NCI-H2171 (cell line): ENCODE data around the gene STK39.

Source experiments
- DNase-seq: peaks from one replicate; lab custom pipeline; 2025; lab: John Stamatoyannopoulos, UW

The STK39 gene

GRCh38 chr2:167953776-167954175 lies 293.6 kb downstream of the STK39 start:
- DNase-seq: no peak

DNA sequence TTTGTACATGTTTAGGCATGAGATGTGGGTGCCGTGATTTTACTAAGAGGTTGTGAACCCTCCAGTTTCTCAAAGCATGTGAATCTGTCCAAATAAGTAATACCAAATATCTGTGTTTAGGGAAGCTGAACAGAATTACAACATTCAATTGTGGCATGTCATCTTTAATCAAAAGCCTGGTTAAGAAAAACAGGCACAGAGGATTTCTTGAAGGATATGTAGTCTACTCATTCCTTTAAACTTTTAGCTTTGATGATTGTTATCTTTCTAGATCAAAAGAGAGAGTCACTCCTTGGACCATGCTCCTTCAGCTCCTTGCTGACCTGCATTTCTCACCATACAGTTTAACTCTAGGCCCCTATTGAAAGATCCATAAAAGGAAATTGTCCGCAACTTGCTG lies 296.8 kb downstream of the STK39 start:
- DNase-seq: no peak

DNA sequence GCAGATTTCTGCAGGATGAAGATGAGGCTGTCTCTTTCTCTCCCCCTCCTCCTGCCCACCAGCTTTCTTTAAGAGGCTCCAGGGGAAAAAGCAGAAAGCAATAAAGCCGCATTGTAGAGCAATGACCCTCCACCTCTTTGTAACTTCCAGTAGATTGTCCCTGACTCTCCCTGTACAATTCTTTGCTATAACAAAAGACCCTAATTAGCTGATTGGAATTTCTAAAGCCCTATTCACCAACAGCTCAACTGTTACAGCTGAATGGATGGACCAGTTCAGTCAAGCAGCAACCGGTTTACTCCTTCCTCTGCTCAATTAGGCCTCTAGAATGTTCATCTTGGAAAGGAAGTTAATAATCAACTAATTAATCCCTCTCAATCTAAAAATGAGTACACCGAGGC lies 301.0 kb downstream of the STK39 start:
- DNase-seq: no peak

DNA sequence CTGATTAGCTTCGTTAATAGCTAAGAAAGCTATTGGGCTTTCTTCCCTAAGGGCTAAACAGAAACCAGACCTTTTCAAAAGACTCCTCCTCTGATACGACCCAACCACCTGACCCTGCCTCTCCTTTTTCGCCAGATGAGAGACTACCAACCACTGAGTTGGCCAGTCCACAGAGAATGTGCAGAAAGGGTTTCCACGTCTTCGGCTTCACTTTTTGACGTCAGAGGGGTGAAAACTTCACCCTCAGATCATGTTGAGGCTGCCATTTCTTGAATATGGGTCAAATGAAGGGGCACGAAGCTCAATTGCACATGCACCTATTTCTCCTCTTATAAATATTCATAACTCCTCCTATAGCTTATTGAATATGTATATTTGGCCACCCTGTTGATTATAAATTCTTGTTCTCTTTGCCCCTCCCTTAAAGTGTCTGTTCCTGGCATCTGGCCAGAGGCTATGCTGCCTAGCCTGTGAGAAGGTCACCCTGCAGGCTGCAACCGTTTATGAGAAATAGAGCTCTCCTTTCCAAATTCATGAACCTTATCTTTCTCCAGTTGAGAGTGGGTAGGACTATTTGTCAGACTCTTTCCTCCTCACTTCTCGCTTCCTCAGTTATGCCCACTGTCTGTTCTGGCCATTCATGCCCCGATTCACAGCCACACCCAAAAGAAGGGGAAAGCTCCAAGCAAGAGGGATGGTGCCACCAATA lies 301.6 kb downstream of the STK39 start:
- no peak for DNase-seq

DNA sequence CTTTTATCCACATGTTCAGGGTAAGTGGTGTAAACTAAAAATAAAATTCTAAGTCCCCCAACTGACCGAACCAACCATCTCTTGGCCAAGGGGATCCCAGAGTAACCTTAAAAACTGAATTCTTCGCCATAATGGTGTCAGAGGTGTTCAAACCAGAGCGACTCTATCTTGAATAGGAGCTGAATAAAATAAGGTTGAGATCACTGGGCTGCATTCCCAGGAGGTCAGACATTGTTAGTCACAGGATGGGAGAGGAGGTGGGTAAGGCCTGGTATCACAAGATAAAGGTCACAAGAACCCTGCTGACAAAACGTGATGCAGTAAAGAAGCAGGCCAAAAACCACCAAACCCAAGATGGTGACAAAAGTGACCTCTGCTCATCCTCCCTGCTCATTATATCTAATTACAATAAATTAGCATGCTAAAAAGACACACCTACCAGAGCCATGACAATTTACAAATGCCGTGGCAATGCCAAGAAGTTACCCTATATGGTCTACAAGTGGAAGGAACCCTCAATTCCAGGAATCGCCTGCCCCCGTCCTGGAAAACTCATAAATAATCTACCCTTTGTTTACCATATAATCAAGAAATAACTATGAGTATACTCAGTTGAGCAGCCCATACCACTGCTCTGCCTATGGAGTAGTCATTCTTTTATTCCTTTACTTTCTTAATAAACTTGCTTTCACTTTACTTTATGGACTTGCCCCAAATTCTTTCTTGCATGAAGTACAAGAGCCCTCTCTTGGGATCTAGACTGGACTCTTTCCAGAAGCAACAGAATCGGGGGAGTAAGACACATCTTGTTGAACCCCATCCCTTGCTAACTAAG lies 302.4 kb downstream of the STK39 start:
- no peak for DNase-seq

GRCh38 chr2:167943897-167944296 lies 303.5 kb downstream of the STK39 start:
- DNase-seq: no peak

- no peak for DNase-seq
Measured at GRCh38 chr2:167943368-167943767, 304.0 kb downstream of the STK39 start.

DNA sequence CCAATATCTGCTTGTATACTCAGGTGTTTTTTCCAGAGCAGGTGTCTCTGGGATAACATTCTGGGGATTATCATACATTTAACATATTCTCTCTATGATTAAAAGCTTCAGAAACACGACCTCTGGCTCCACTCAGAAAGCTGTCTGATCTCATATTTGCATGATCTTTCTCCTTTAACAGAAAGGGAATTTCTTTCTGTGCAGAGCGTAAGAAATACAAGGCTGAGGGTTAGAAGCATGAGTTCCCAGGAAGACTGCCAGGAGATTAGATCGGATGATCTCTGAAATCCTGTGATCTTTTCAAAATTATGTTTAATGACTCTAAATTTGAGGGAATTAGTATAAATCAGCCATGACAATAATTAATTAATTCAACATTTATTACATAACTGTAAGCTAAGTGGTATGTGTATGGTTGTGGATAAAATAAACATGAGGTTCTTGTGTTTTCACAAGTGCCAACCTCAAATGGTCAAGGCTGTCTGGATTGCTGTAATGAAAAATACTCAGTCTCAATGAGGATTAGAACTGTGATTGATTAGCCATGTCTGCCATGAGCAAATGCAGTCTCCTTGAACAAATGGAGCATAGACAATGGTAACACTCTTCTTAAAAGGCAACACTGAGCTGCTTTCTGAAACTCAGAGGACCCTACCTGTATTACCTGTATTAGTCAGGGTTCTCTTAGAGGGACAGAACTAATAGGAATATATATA lies 304.9 kb downstream of the STK39 start:
- no peak for DNase-seq

DNA sequence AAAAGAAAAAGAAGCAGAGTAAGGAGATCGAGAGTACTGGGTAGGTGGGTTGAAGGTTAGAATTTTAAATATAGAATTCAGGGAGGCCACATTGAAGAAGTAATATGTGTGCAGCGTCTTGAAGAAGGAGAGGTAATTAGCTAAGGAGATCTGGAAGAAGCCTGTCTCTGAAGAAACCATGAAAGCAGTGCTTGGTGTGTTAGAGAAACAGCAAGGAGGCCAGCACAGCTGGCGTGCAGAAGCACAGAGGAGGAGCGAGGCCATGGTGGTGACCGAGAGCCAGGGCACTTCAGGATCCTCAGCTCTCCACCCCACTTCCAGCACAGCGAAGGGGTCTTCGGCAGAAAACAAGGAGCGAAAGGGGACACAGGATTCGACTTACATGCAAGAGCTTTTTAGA lies 305.8 kb downstream of the STK39 start:
- DNase-seq: no peak

DNA sequence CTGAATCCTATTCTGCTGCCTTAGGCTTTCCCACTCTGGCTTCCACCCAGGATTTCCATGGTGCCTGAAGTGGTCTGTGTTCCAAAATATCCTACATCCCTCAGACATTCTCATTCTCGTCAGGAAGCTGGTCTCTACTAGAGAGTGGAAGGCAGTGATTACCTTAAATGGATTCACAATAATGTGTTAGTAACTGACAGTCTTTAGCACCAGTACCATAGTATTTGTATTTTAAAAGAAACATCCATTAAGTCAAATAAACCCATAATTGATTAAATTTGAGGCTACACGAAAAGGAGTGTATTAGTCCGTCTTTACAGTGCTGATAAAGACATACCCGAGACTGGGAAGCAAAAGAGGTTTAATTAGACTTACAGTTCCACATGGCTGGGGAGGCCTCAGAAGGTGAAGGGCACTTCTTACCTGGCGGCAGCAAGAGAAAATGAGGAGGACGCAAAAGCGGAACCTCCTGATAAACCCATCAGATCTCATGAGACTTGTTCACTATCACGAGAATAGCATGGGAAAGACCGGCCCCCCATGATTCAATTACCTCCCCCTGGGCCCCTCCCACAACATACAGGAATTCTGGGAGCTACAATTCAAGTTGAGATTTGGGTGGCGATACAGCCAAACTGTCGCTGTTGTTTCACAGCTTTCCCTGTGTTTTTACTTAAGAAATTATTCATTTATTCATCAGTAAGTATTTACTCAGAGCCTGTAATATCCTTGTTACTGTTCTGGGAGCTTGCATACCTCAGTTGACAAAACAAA lies 306.5 kb downstream of the STK39 start:
- no peak for DNase-seq

DNA sequence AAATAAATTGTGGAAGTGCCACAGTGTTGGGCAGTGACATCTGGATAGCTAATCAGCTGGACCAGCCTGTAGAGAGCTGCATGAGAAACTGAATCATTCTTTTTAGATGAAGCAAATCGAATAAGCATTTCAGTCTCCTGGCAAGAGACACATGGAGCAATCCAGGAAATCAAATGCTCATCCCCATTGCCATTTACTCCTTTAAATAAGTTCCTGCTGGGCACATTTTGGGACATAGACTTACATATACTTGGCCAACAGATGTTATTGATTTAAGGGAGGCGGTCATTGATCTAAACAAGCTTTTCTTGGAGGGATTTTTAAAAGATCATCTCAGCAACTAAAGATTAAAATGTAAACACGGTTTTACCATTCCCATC lies 307.1 kb downstream of the STK39 start:
- DNase-seq: no peak

DNA sequence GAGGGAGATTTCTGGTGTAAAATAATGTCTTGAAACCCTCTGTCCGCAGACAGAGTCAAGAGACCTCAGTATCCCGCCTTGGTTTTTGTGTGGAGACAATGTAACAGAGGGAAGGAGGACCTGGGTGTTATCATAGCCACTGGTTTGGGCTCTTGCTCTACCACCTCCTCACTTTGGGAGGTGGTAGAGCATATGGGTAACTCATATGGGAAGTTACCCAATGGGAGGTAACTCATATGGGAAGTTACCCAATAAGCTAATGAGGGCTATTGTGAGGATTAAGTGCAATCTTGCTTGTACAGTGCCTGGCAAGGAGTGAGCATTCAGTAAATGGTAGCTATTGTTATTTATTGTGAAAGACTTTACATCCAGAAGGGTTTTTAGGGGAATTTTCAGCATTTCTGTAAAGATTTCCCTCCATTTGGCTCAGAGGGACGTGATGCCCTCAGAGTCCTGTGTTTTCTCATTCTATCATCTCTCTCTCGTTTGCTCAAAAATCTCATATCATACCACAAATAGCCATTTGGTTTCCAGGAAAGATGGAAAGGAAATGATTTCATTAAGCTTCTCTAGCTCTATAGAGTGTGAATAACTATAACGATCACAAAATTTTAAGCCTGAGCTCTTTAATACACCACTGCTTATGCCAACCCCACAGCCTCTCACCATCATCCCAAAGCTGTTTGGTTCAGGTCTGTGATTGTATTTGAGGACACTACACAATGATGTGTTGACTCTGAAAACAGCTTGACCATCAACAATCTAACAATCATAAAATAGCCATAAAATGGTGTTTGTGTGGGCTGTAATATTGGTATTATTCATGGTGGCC lies 307.7 kb downstream of the STK39 start:
- DNase-seq: no peak

GRCh38 chr2:167937403-167937802 lies 310.0 kb downstream of the STK39 start:
- no peak for DNase-seq

DNA sequence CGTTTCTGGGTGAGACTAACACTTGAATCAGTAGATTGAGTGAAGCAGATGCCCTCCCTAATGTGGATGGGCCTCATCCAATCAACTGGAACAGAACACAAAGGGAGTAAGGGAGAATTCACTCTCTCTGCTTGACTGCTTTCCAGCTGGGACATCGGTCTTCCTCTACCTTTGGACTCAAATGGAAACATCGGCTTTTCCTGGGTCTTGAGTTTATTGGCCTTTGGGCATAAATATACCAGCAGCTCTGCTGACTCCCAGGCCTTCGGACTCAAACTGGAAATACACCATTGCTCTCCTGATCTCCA lies 311.6 kb downstream of the STK39 start:
- DNase-seq: peak; percentile 6

DNA sequence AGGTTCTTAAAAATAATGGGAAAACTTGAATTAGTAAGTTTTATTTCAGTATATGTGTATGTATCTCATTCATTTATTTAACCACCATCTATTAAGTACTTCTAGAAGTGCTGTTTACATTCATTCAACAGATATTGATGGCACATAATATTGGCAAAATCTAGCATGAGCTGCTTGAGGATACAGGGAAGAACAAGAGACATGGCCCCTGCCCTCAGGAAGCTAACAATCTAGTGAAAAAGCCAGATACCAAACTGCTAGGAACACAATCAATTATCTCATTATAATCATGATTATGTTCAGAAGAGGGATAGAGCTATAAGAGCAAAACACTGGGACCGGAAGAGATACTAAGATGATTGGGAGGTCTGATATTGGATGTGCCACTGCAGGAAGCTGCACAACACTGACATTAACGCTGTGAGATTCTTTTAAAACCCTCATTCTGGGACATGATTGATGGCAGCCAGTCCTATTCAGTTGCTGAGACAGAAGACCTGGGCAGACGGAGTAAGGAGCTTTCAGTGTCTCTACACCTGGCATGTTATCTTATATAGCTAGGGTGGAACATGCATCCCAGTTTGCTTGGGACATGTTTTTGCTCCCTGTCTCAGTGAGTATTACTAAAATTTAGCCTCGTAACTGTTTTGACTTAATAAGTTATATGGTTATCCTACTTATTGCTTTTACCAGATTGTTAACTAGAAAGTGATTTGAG lies 314.1 kb downstream of the STK39 start:
- no peak for DNase-seq

- DNase-seq: no peak
Measured at GRCh38 chr2:167932123-167932693, 315.2 kb downstream of the STK39 start.

DNA sequence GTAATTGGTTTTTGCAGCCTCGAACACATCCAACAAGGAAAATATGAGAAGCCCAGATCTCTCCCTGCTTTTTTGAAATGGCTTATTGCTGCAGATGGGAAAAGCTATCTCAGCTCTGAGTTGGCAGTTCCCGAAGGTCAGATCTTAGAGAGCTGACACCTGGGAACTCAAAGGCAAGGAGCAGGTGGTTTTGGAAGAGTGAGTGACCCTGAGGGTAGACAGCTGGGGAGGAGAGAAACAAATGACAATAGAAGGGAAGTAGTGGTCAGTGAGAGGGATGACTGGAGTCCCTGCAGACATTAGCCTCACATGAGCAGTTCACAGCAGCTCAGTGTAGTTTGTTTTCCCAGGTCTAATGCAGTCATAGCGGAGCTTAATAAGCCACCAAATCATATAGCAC lies 317.9 kb downstream of the STK39 start:
- DNase-seq: no peak

GRCh38 chr2:167928434-167928833 lies 319.0 kb downstream of the STK39 start:
- no peak for DNase-seq

DNA sequence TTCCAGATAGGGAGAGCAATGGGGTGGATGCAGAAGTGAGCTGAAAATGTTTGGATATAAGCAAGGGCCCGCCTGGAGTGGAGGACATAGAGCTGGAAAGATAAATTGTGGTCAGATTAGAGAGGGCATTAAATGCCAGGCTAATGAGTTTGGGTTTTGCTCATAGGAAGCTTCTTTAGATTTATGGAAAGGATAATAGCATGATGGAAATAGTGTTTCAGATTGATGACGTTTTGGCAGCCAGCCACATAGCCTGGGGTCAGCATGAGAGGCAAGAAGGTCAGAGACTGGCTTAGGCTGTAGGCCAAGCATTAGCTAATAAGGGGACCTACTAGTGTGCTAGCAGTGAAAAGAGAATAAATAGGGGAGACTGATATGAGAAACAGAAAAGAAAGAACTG lies 321.6 kb downstream of the STK39 start:
- DNase-seq: no peak

GRCh38 chr2:167924556-167924955 lies 322.8 kb downstream of the STK39 start:
- peak; percentile 76 for DNase-seq
